Ascending aorta (tissue), 2 donors: Measurements from ENCODE around the gene GNB1L. TPM values are rescaled to one million over a fixed set of nuclear protein-coding genes. Genes with fewer than 3 reads are reported as not detected.

Experiments
- DNase-seq, 2 donors: peaks; one replicate each; pipeline ENCODE4 v3.0.0-alpha.2; 2019; ENCODE audit warnings: low spot score in 2 of 2
- H3K27ac ChIP-seq, 2 donors: fragments of 200-600 bp; sonication (generic); one replicate each; pipeline ENCODE4 v1.5.1; 2016 to 2017; ENCODE audit warnings: mild to moderate bottlenecking in 1 of 2
- H3K27me3 ChIP-seq: fragments of 200-600 bp; sonication (generic); one replicate; pipeline ENCODE4 v1.5.1; 2017
- H3K36me3 ChIP-seq, 2 donors: fragments of 200-600 bp; sonication (generic); one replicate each; pipeline ENCODE4 v1.5.1; 2016
- H3K4me1 ChIP-seq, 2 donors: fragments of 200-600 bp; sonication (generic); one replicate each; pipeline ENCODE4 v1.5.1; 2016 to 2017; ENCODE audit warnings: mild to moderate bottlenecking in 1 of 2
- H3K4me3 ChIP-seq, 2 donors: fragments of 200-600 bp; sonication (generic); one replicate each; pipeline ENCODE4 v1.5.1; 2016 to 2017; ENCODE audit warnings: mild to moderate bottlenecking in 1 of 2
- H3K9me3 ChIP-seq, 2 donors: fragments of 200-600 bp; sonication (generic); one replicate each; pipeline ENCODE4 v1.5.1; 2016
- intact Hi-C: fragments of 100-400 bp; cut with DNase I; formaldehyde crosslinking; loops from one replicate; pipeline ENCODE4 v1.15.1; 2023
- total RNA-seq: library from RNA; depleted of rRNA; stranded (reverse); fragments of >200 nt; gene quantifications from one replicate; pipeline ENCODE4 v1.1.0, GENCODE V29; 2016
- TF ChIP-seq, protein P1 (sequence below), 3 experiments: fragments of 200-600 bp in 2 of 3; fragments of 450-650 bp in 1 of 3; sonication (generic) in 2 of 3; IDR thresholded peaks; one replicate each; pipeline ENCODE4 v1.5.1; 2016 to 2019; ENCODE audit warnings: antibody characterized with exemption in 3 of 3, mild to moderate bottlenecking in 1 of 3, moderate library complexity in 1 of 3

GNB1L gene
- total RNA-seq, 1 donor from 2014 or later, result 7.9 TPM

DNA sequence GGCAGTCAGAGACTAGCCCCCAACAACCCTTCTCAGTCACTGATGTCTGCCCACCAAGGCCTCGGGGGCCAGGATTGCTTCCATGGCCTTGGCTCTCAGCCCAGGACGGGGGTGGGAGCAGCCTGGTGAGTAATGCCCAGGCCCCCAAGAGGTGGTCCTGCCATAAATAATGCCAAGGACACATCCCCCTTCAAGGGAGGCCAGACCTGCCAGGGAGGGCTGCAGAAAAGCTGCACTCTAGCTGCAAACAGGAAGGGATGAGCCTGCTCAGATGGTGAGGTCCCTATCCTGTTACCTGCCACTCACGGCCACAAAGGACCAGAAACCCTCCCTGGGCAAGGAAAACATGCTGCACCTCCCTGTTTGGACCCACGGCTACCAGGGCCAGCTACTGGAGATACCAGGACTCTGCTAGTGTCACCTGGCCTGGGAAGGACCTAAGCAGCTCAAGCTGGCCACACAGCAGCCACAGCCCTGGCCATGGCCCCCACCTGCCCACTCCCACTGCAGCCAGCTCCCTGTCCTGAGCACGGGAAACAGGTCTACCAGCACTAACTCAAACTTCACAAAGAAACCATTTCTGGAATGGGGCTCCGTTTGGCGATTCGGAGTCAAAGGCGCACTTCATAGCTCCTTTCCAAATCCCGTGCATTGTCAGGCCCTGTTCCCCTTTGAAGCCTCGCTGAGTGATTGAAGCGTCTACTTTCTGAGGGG lies 12.1 kb downstream of the GNB1L start:
- Histone ChIP-seq H3K4me1 (peaks cover 11 to 21% of the 10 kb centered on the region in 2 donors), H3K4me3 (no peak overlapping the region), H3K27ac (no peak overlapping the region), H3K36me3 (peaks cover 0 to 4% of the 10 kb centered on the region in 2 donors), H3K9me3 (no peaks in the 10 kb centered on the region), H3K27me3 (no peaks in the 10 kb centered on the region)
- DNase-seq, result no peak
- TF ChIP-seq, protein P1, sequence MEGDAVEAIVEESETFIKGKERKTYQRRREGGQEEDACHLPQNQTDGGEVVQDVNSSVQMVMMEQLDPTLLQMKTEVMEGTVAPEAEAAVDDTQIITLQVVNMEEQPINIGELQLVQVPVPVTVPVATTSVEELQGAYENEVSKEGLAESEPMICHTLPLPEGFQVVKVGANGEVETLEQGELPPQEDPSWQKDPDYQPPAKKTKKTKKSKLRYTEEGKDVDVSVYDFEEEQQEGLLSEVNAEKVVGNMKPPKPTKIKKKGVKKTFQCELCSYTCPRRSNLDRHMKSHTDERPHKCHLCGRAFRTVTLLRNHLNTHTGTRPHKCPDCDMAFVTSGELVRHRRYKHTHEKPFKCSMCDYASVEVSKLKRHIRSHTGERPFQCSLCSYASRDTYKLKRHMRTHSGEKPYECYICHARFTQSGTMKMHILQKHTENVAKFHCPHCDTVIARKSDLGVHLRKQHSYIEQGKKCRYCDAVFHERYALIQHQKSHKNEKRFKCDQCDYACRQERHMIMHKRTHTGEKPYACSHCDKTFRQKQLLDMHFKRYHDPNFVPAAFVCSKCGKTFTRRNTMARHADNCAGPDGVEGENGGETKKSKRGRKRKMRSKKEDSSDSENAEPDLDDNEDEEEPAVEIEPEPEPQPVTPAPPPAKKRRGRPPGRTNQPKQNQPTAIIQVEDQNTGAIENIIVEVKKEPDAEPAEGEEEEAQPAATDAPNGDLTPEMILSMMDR (IDR thresholded peaks at IDR 0.05), result no peak
- intact Hi-C loops, result loop anchor here (5.0 kb wide), 1 partner anchor 35 kb away; no protein-coding TSS in a partner anchor

DNA sequence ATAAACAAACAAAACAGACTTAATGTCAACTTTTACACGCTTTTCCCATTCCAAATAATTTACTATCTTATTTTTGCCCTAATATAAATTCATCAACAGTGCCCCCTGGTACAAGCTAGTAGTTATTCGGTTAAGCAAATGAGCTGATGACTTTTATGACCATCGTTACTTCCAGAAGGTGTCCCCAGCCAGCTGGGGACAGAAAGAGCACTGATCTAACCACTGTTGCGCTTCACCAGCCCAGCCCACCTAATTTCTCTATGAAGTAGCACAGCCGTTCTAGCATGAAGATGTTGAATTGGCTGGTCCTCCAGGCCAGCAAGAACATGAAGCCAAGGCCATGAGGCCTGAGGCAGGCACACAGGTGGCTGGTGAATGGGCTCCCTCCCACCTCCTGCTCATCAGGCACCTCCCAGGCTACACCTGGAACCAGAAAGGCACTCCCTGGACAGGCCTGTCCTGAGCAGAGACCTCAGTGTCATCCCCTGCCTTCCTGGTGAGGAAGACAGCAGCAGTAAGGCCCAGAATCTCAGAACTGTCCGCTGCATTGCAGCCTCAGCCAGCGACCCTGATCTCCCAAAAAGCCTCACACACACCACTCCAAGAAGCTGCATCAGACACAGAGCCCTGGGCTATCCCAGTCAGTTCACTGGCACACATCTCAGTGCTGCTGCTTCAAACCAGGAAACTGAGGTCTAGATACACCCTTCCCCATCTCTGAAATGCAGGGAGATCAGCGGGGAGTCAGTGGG lies 12.9 kb downstream of the GNB1L start:
- DNase-seq, result no peak
- Histone ChIP-seq H3K9me3 (no peaks in the 10 kb centered on the region), H3K36me3 (peaks cover 0 to under 1% of the 10 kb centered on the region in 2 donors), H3K27me3 (no peaks in the 10 kb centered on the region), H3K4me3 (no peak overlapping the region), H3K27ac (no peak overlapping the region), H3K4me1 (peaks cover 11 to 21% of the 10 kb centered on the region in 2 donors)
- TF ChIP-seq, protein P1 (IDR thresholded peaks at IDR 0.05), result no peak
- intact Hi-C loops, result loop anchor here (5.0 kb wide), 1 partner anchor 35 kb away; no protein-coding TSS in a partner anchor

DNA sequence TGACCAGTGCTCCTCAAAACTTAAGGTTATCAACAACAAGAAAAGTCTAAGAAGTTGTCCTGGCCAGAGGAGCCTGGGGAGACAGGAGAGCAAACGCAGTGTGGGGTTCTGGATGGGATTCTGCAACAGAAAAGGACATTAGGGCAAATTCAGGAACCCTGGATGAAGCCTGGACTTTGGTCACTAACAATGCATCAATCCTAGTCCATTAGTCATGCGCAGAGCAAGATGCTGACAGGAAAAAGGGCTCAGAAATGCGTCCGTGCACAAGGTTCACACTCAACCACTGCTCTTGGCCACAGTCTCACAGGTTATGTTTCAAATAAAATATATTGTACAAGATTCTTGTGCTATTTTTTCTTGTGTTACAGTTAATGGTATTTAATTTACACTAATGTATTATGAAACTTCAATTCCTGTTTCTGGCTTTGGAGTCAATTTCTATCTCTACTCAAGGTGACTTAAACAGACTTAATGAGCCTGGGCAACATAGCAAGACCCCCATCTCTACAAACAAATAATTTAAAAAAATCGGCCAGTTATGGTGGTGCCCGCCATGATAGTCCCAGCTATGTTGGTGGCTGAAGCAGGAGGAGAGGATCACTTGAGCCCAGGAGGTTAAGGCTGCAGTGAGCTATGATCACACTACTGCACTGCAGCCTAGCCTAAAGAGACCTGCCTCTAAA lies 13.6 kb downstream of the GNB1L start:
- H3K4me1 ChIP-seq, result peaks cover 11 to 21% of the 10 kb centered on the region in 2 donors
- H3K27me3 ChIP-seq, result no peaks in the 10 kb centered on the region
- no peak overlapping the region for H3K27ac ChIP-seq
- intact Hi-C loops, result loop anchor here (5.0 kb wide), 1 partner anchor 36 kb away; no protein-coding TSS in a partner anchor
- H3K9me3 ChIP-seq, result no peaks in the 10 kb centered on the region
- no peak for DNase-seq
- H3K36me3 ChIP-seq, result no peaks in the 10 kb centered on the region
- TF ChIP-seq, protein P1 (IDR thresholded peaks at IDR 0.05), result no peak
- H3K4me3 ChIP-seq, result no peak overlapping the region

DNA sequence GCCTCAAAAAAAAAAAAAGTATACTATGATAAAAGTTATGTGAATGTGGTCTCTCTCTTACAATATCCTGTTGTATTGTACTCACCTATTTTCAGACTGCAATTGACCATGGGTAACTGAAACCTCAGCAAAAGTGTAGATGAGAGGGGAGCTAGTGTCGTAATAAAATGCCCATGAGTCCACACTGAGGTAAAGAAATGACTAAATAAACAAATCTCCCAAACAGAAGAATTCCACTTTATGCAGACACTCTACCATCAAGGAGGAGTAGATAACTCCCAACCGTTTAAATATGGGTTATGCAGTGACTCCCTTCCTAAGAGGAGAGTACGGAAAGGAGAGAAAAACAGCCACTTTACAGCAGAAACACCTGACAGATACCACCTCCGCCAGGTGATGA lies 14.6 kb downstream of the GNB1L start:
- Histone ChIP-seq H3K4me3 (no peak overlapping the region), H3K4me1 (peaks cover 11 to 21% of the 10 kb centered on the region in 2 donors), H3K36me3 (no peaks in the 10 kb centered on the region), H3K27me3 (no peaks in the 10 kb centered on the region), H3K27ac (no peak overlapping the region), H3K9me3 (no peaks in the 10 kb centered on the region)
- no peak for DNase-seq
- TF ChIP-seq, protein P1 (IDR thresholded peaks at IDR 0.05), result no peak
- intact Hi-C loops, result loop anchor here (5.0 kb wide), 1 partner anchor 37 kb away; no protein-coding TSS in a partner anchor

DNA sequence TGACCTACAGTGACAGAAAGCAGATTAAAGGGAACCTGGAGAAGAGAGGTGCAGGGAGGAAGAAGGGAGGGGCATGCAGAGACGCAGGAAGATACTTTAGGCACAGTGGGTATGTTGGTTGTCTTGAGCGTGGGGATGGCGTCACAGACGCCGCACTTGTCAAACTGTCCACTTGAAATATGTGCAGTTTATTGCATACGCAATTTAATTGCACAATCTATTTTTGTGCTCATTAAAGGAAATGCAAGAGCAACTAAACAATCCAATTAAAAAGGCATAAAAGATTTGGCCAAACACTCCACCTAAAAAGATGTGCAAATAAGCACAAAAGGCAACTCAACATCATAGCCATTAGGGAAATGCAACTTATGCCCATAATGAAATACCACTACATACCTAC lies 16.8 kb downstream of the GNB1L start:
- intact Hi-C loops, result no loop called here
- Histone ChIP-seq H3K27me3 (no peaks in the 10 kb centered on the region), H3K27ac (no peak overlapping the region), H3K9me3 (no peaks in the 10 kb centered on the region), H3K4me3 (no peak overlapping the region), H3K4me1 (no peaks in the 10 kb centered on the region), H3K36me3 (no peaks in the 10 kb centered on the region)
- TF ChIP-seq, protein P1 (IDR thresholded peaks at IDR 0.05), result no peak
- no peak for DNase-seq
